GM12878 (cell line): ENCODE results near the gene ALAS2. TPM values are rescaled to one million over a fixed set of nuclear protein-coding genes. Genes with fewer than 3 reads are reported as not detected.

Source experiments
- ATAC-seq: fragments of 200-7000 bp; cut with Tn5 transposase; 3 replicates; pipeline ENCODE4 v1.9.1; 2020; ENCODE audit warnings: mild to moderate bottlenecking, moderate library complexity
- BruUV-seq: library from RNA; stranded (reverse); fragments of 400-500 nt; replicated peaks from 2 replicates; lab custom pipeline; 2021; lab: Mats Ljungman, UMichigan
- CTCF ChIA-PET: fragments of 300-600 bp; sonication (Branson Sonifier 250); formaldehyde crosslinking; extraction: SDS; loops from one replicate; lab custom pipeline; 2021; ENCODE audit warnings: inconsistent platforms; lab: Yijun Ruan, JAX
- POLR2A ChIA-PET: fragments of 350-600 bp; formaldehyde crosslinking; extraction: SDS; loops from one replicate; lab custom pipeline; 2021; ENCODE audit warnings: inconsistent platforms; lab: Charles Lee
- RAD21 ChIA-PET: fragments of 300-600 bp; sonication (Branson Sonifier 250); formaldehyde crosslinking; loops from one replicate; lab custom pipeline; 2023; ENCODE audit warnings: antibody characterized with exemption; ENCODE audit not compliant: unreplicated experiment; lab: Charles Lee
- SMC1A ChIA-PET: fragments of 300-600 bp; sonication (Branson Sonifier 250); formaldehyde crosslinking; loops from one replicate; lab custom pipeline; 2023; ENCODE audit not compliant: unreplicated experiment, uncharacterized antibody; lab: Charles Lee
- DNase-seq: peaks from one replicate; pipeline ENCODE4 v3.0.0-alpha.2; 2011; ENCODE audit warnings: low read depth, low spot score
- FAIRE-seq: peaks from 3 replicates; lab custom pipeline; 2011; peaks lifted over from hg19 to GRCh38; lab: Jason Lieb, UNC
- H2AFZ ChIP-seq: 2 replicates; pipeline ENCODE4 v1.6.0; 2011; ENCODE audit warnings: low read depth, low read length, control low read depth; ENCODE audit not compliant: control insufficient read depth
- H3K27ac ChIP-seq: 2 replicates; pipeline ENCODE4 v1.5.1; 2011; ENCODE audit warnings: control low read depth; ENCODE audit not compliant: control insufficient read depth, insufficient read depth
- H3K27me3 ChIP-seq, 2 experiments: replicated peaks in 1 of 2; 2 replicates each; pipeline versions ENCODE4 v1.6.0 to v1.6.1; 2011; ENCODE audit warnings: low read length in 1 of 2; ENCODE audit not compliant: control insufficient read depth in 2 of 2, insufficient read depth in 2 of 2
- H3K36me3 ChIP-seq, 2 experiments: 2 replicates each; pipeline ENCODE4 v1.5.1; 2011; ENCODE audit warnings: low read length in 1 of 2; ENCODE audit not compliant: control insufficient read depth in 2 of 2, insufficient read depth in 2 of 2
- H3K4me1 ChIP-seq: 2 replicates; pipeline ENCODE4 v1.6.1; 2011; ENCODE audit warnings: mild to moderate bottlenecking, low read length, moderate library complexity, mixed read lengths; ENCODE audit not compliant: control insufficient read depth, insufficient read depth
- H3K4me2 ChIP-seq: 2 replicates; pipeline ENCODE4 v1.6.0; 2011; ENCODE audit warnings: control low read depth; ENCODE audit not compliant: control insufficient read depth, insufficient read depth
- H3K4me3 ChIP-seq: fragments of 200-600 bp; sonication (generic); 2 replicates; pipeline ENCODE4 v1.5.1; 2016
- H3K79me2 ChIP-seq: 2 replicates; pipeline ENCODE4 v1.6.0; 2011; ENCODE audit warnings: low read length; ENCODE audit not compliant: control insufficient read depth, insufficient read depth
- H3K9ac ChIP-seq: 2 replicates; pipeline ENCODE4 v1.8.0; 2011; ENCODE audit warnings: low read length, control low read depth, mixed read lengths; ENCODE audit not compliant: control insufficient read depth, insufficient read depth
- H3K9me3 ChIP-seq: replicated peaks from 3 replicates; pipeline ENCODE4 v1.5.1; 2011; ENCODE audit warnings: mild to moderate bottlenecking, low read length; ENCODE audit not compliant: control insufficient read depth, insufficient read depth
- H4K20me1 ChIP-seq: 2 replicates; pipeline ENCODE4 v1.6.0; 2011; ENCODE audit not compliant: control insufficient read depth, insufficient read depth
- ATF2 ChIP-seq: IDR thresholded peaks from 2 replicates; pipeline ENCODE4 v1.6.1; 2012; ENCODE audit warnings: low read length, inconsistent platforms
- BACH1 ChIP-seq: fragments of 450-650 bp; IDR thresholded peaks from 2 replicates; pipeline ENCODE4 v1.6.1; 2017; ENCODE audit warnings: mild to moderate bottlenecking, borderline replicate concordance
- HDGF ChIP-seq: fragments of 450-650 bp; IDR thresholded peaks from 2 replicates; pipeline ENCODE4 v1.6.1; 2016; ENCODE audit warnings: antibody characterized with exemption
- MAX ChIP-seq: IDR thresholded peaks from 2 replicates; pipeline ENCODE4 v1.6.1; 2012; ENCODE audit warnings: low read depth, low read length, improper control_type of control experiment
- MTA2 ChIP-seq: fragments of 450-650 bp; IDR thresholded peaks from 2 replicates; pipeline ENCODE4 v1.6.1; 2016; ENCODE audit warnings: low read depth, mild to moderate bottlenecking, moderate library complexity
- NBN ChIP-seq: fragments of 450-650 bp; IDR thresholded peaks from 2 replicates; pipeline ENCODE4 v1.6.1; 2016
- NKRF ChIP-seq: fragments of 450-650 bp; conservative IDR thresholded peaks from 2 replicates; pipeline ENCODE4 v1.6.1; 2017; ENCODE audit warnings: mild to moderate bottlenecking, moderate library complexity
- PBX3 ChIP-seq: IDR thresholded peaks from 2 replicates; pipeline ENCODE4 v1.6.1; 2011; ENCODE audit warnings: mild to moderate bottlenecking, low read depth, low read length, moderate library complexity; ENCODE audit not compliant: insufficient replicate concordance
- RAD51 ChIP-seq: fragments of 450-650 bp; IDR thresholded peaks from 2 replicates; pipeline ENCODE4 v1.6.1; 2016; ENCODE audit warnings: moderate library complexity, mild to moderate bottlenecking, inconsistent platforms
- SKIL ChIP-seq: fragments of 450-650 bp; IDR thresholded peaks from 2 replicates; pipeline ENCODE4 v1.6.1; 2017; ENCODE audit warnings: mild to moderate bottlenecking, low read depth, inconsistent platforms; ENCODE audit not compliant: poor library complexity, severe bottlenecking
- SREBF2 ChIP-seq: IDR thresholded peaks from 2 replicates; pipeline ENCODE4 v1.6.1; 2012; ENCODE audit warnings: mild to moderate bottlenecking, low read length
- TARDBP ChIP-seq: IDR thresholded peaks from 2 replicates; pipeline ENCODE4 v1.6.1; 2016; ENCODE audit warnings: borderline replicate concordance
- WGBS: methylation state at CpG from one replicate; pipeline ENCODE4 v1.1.6; 2016; ENCODE audit warnings: low lambda C conversion rate; ENCODE audit not compliant: insufficient replicate concordance, insufficient coverage; ENCODE audit errors: missing lambda C conversion rate; 5-methylcytosine and 5-hydroxymethylcytosine counted together
- in situ Hi-C: fragments of 300-500 bp; cut with MboI; formaldehyde crosslinking; loops from 9 replicates; pipeline ENCODE4 v1.14.3; 2018; ENCODE audit warnings: mixed read lengths
- intact Hi-C: fragments of 100-400 bp; cut with micrococcal nuclease; formaldehyde crosslinking; loops from one replicate; pipeline ENCODE4 v1.14.2; 2022; ENCODE audit not compliant: unreplicated experiment
- polyA plus RNA-seq, 11 experiments: library from polyadenylated mRNA; depleted of rRNA in 4 of 11; unstranded in 6 of 11; stranded (reverse) in 5 of 11; fragments of >200 nt; fragmentation: Nextera tagmentation in 4 of 11; fragmentation: Illumina TruSeq in 1 of 11; extraction: Ambion mirVana in 4 of 11; extraction: Trizol in 1 of 11; gene quantifications; 1 replicate in 1 of 11; 2 replicates in 10 of 11; pipeline versions ENCODE4 v1.2.1 to v1.2.3, GENCODE V29; 2011 to 2016; ENCODE audit warnings: inconsistent platforms in 2 of 11, missing spikeins in 2 of 11, low read depth in 1 of 11
- total RNA-seq, 4 experiments: library from RNA; depleted of rRNA in 3 of 4; stranded (reverse); fragments of >200 nt in 3 of 4; fragmentation: Illumina TruSeq in 1 of 4; extraction: Trizol in 1 of 4; gene quantifications; 2 replicates each; pipeline versions ENCODE4 v1.2.1 to v1.2.3, GENCODE V29; 2013 to 2021
- TF ChIP-seq, protein P1 (sequence below): fragments of 450-650 bp; formaldehyde crosslinking; IDR thresholded peaks from 2 replicates; pipeline ENCODE4 v1.5.0; 2022; ENCODE audit warnings: mild to moderate bottlenecking, missing genetic modification characterization

ALAS2 gene
- total and polyA plus RNA-seq, 10 of the 15 experiments (the other 5 are each of a cell fraction or from before 2014, with no cell fraction given): not detected

DNA sequence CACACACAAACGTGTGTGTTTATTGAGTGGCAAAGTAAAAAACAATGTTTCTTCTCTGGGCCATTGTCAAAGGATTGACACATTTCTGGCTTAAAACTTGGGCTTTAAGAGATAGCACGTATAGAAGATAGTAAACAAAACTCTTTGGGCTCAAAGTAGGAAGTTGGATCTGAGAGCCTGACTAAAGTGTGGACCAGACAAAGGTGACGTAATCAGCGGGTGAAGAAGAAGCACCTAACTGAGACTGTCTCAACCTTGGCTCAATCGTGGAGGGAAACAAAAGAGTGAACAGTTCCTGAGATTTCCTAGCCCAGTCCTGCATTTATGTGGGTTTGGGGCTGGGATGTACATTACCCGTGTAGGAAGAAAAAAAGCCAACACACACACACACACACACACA is 50.4 kb downstream of the ALAS2 start:
- Histone ChIP-seq H4K20me1 (no peaks in the 10 kb centered on the region), H3K36me3 (no peaks in the 10 kb centered on the region), H2AFZ (no peak overlapping the region; the same call in 1 of the 2 replicates), H3K9ac (no peak overlapping the region), H3K27me3 (no peaks in the 10 kb centered on the region), H3K9me3 (no peaks in the 10 kb centered on the region; the same call in 2 of the 3 replicates), H3K27ac (no peak overlapping the region), H3K79me2 (no peaks in the 10 kb centered on the region), H3K4me3 (no peak overlapping the region), H3K4me2 (no peak overlapping the region), H3K4me1 (no peaks in the 10 kb centered on the region)
- ChIA-PET POLR2A (no interaction called here), CTCF (no interaction called here), SMC1A (no interaction called here), RAD21 (no interaction called here)
- FAIRE-seq (no peak), ATAC-seq (no peak), DNase-seq (no peak)
- intact Hi-C loops: no loop called here
- no TSS peak for BruUV-seq
- TF ChIP-seq BACH1 (no peak), MAX (no peak), PBX3 (no peak), HDGF (no peak), SKIL (no peak), ATF2 (no peak), NBN (no peak), MTA2 (no peak), RAD51 (no peak), SREBF2 (no peak), NKRF (no peak), TARDBP (no peak)
- TF ChIP-seq, protein P1, sequence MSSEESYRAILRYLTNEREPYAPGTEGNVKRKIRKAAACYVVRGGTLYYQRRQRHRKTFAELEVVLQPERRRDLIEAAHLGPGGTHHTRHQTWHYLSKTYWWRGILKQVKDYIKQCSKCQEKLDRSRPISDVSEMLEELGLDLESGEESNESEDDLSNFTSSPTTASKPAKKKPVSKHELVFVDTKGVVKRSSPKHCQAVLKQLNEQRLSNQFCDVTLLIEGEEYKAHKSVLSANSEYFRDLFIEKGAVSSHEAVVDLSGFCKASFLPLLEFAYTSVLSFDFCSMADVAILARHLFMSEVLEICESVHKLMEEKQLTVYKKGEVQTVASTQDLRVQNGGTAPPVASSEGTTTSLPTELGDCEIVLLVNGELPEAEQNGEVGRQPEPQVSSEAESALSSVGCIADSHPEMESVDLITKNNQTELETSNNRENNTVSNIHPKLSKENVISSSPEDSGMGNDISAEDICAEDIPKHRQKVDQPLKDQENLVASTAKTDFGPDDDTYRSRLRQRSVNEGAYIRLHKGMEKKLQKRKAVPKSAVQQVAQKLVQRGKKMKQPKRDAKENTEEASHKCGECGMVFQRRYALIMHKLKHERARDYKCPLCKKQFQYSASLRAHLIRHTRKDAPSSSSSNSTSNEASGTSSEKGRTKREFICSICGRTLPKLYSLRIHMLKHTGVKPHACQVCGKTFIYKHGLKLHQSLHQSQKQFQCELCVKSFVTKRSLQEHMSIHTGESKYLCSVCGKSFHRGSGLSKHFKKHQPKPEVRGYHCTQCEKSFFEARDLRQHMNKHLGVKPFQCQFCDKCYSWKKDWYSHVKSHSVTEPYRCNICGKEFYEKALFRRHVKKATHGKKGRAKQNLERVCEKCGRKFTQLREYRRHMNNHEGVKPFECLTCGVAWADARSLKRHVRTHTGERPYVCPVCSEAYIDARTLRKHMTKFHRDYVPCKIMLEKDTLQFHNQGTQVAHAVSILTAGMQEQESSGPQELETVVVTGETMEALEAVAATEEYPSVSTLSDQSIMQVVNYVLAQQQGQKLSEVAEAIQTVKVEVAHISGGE (CRISPR knock-in tag): no peak
- in situ Hi-C loops: no loop called here
- WGBS: 24% methylated on average over 6 of the region's 6 CpGs
